Hippocampal formation (tissue), 2 donors: ENCODE measurements around the gene EEF2KMT.
"Not testable (repeated sequence)": the region's sequence is repeated elsewhere in the genome, so short reads cannot be mapped to it uniquely, and the experiment has no call there.

ENCODE experiments used
- DNase-seq, 2 donors: peaks; one replicate each; lab custom pipeline; 2025; lab: John Stamatoyannopoulos, UW

The EEF2KMT gene, protein sequence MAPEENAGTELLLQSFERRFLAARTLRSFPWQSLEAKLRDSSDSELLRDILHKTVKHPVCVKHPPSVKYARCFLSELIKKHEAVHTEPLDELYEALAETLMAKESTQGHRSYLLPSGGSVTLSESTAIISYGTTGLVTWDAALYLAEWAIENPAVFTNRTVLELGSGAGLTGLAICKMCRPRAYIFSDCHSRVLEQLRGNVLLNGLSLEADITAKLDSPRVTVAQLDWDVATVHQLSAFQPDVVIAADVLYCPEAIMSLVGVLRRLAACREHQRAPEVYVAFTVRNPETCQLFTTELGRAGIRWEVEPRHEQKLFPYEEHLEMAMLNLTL

DNA sequence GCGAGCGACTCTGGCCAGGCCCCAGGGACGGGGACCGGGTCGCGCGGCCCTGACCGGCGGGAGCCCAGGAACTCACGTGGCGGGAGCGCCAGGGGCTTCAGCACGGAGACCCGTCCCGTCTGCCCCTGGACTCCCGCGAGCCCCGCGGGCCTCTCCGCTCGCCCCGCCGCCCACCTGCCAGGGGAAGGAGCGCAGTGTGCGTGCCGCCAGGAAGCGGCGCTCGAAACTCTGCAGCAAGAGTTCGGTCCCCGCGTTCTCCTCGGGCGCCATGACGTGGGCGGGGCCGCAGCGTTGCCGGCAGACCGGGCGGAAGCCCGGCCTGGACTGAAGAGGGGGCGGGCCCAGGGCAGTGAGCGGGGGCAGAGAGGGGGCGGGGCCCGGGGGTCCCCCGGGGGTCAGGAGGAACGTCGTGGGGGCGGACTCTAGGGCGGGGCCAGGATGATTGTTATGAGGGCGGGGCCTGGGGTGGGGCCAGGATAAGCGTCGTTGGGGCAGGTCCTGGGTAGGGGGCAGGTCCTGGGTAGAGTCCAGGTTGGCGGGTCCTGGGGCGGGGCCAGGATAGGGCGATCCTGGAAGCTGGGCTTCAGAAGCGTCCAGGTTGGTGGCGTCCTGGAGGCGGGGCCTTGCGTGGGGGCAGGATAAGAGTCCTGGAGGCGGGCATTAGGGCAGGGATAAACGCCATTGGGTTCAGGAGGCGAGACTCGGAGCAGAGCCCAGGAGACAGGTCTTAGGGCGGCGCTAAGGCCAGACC is at the start of gene EEF2KMT:
EEF2KMT (minus strand) TSS at position 326 of the 751 bp plus-strand sequence; CDS start at position 270, 56 bp downstream.
- peak; percentile 97 to 100 for DNase-seq

DNA sequence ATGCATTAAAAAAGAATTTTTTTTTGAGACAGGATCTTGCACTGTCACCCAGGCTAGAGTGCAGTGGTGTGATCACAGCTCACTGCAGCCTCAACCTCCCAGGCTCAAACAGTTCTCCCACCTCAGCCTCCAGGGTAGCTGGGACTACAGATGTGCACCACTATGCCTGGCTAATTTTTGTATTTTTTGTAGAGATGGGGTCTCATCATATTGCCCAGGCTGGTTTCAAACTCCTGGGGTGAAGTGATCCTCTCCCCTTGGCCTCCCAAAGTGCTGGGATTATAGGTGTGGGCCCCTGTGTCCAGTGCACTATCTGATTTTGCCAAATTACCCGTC is 47.0 kb upstream of the EEF2KMT start:
- not testable (repeated sequence) for DNase-seq

DNA sequence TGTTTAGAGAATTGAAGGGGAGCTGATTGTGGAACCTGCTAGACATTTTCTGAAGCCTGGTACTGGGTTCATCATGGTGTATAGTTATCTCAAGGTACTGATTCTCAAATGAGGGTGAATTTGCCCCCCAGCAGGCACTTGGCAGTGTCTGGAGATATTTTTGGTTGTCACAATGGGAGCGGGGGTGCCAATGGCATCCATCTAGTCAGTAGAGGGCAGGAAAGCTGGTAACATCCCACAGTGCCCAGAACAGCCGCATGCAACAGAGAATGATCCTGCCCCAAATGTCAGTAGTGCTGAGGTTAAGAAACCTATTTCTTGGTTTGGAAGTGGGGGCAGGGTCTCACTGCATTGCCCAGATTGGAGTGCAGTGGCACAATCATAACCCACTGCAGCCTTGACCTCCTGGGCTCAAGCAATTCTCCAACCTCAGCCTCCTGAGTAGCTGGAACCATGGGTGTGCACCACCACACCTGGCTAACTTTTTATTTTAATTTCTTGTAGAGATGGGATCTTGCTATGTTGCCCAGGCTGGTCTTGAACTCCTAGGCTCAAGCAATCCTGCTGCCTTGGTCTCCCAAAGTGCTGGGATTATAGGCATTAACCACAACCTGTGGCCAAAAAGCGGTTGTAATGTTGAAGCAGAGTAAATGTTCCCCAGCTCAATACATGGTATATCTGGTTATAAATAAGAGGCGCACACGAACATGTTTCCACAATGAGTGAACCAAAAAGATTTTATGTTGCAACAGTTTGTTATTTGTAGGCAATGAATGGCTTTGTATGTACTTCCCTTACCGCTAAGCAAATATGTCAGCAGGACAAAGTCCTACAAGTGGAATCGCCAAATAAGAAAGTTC is 46.4 kb upstream of the EEF2KMT start:
- no peak for DNase-seq

DNA sequence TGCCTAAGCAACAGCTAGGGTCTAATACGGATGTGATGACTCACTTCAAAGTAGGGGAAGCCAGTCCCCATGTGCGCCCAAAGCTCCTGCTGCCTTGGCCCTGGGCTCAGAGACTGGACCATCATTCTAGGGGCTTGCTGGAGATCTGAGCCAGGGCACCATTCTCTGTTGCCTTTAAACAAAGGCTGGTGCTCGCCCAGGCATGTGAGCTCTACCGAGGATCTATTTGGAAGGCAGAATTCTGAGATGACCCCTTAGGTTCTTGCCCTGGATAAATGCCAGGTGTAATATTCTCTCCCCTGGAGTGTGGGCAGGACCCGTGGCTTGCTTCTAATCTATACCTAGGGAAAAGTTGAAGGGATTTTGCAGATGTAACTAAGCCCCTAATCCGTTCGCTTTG is 42.6 kb upstream of the EEF2KMT start:
- DNase-seq: not testable (repeated sequence)

DNA sequence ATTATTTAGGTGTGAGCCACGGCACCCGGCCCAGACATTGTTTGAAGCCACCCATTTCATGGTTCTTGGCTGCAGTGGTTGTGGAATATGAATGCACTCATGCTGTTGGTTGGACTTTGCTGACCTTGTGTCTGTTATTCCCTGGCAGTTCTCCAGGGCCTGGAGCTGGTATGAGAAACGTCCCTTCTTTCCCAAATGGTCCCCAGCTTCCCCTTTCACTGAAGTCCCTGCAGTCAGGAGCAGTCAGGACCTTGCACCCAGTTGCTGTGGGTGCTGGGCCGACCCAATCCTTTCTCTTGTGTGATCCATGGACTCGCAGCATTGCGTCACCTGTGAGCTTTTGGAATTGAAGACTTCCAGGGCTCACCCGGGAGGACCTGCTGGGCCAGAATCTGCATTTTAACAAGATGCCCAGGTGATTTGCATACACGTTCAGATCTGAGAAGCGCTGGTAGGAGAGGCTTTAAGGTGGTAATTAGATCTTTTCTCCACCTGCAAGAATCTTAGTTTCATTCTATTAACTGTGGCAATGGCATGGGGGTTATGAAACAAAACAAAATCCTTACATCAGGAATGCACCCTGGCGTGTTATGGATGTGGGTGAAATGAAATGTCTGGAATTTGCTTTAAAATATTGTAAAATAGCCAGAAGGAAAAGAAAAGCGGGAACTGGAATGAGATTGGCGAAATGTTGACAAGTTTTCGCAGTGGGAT is 37.3 kb upstream of the EEF2KMT start:
- not testable (repeated sequence) for DNase-seq

DNA sequence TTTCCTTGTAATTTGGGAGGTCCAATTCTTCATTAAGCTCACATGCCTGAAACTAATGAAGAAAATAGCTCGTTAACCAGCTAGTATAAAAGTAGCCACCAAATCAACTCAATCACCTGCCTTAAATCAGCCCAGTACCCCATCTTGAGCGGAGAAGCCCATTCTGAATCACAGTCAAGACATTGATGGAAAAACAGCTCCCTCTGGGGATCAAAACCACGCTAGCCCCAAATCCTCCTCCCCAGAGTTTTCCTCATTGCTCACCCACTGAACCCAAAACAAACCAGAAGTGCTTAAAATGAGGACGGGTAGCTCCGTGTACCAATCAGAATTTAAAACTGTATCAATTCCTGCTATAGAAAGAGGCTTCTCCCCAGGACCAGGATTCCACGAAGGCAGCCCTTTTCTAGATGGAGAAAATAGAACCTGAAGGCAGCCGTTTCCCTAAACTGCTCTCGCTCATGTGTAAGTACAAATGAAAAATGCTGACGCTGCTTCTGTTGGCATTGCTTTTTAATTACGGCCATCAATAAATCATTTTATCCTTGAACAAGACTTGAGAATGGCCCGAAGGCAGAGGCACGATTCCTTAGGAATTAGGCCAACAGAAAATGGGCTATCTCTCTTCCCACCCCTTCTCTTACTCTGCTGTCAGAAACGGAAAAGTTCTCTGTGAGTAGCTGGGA is 35.5 kb upstream of the EEF2KMT start:
- not testable (repeated sequence) for DNase-seq

DNA sequence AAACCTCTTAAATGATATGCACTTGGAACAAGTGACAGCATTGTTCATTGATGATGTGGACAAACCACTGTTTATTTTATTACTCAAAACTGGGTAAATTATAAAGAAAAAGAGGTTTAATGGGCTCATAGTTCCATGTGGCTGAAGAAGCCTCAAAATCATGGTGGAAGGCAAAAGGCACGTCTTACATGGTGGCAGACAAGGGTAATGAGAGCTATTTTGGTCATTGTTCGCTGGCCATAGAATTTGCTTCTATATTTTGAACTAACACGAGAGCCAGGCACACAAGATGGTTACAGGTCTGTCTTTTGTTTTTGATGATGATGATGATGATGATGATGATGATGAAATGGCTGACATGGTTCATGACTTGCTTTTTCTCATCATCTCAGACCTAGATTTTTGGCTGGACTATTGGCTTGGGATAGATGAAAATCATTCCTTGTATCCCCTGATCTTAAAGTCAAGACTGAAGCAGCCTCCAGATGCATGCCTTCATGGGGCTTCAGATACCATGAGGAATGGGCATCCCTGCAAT is 33.9 kb upstream of the EEF2KMT start:
- DNase-seq: not testable (repeated sequence)

DNA sequence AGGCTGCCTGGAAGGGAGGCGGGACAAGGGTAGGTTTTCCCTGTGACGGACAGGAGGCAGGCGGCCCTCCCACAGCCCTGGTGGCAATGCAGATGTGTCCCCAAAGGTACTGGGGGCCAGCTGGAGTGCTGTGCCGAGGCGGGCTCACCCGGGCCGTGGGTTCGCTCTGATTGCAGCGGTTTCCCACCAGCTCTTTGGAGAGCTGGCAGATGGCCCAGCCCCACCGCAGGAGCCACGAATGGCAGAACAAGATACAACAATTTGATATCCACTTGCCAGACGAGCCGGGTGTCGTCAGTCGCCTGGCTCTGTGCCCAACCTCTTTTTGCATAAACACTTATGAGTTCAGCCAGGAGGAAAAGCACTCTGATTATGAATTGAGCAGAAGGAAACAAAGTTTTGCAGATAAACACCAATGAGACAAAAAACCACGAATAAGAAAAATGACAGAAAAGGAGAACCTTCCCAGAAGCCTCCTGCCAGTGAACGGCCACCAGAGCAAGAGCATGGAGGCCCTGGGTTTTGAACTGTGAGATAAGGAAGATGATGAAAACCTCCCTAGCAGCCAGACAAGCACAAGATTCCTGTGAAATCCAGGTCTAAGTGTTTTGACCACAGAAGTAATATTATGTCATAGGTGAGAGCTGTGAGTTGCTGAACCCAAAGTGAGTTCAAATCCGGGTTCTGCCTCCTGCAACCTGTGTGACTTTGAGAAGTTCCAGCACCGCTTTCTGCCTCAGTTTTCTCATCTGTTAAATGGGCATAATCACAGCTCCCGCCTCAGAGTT is 19.9 kb upstream of the EEF2KMT start:
- not testable (repeated sequence) for DNase-seq

DNA sequence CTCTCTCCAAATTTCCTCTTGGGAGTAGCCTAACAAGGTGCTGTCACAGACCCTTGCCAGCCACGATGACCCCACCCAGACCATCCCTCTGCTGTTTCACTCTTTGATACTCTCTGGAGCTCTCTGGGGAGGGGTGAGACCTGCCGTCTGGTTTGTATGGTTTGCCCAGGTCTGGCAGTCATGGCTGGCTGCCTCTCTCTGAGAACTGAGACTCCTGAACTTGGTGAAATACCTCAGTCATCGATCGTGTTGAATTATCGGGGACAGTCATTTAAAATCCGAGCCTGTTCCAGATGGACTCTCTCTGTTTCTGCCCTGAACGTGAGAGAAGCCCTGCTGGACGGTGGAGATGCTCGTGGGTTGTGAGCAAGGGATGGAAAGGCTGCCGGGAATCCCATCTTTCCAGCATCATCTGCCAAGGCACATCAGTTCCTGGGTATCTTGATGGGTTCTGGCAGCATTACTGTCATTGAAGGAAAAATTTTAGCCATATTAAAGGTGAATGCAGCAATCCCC is 19.2 kb upstream of the EEF2KMT start:
- DNase-seq: not testable (repeated sequence)

DNA sequence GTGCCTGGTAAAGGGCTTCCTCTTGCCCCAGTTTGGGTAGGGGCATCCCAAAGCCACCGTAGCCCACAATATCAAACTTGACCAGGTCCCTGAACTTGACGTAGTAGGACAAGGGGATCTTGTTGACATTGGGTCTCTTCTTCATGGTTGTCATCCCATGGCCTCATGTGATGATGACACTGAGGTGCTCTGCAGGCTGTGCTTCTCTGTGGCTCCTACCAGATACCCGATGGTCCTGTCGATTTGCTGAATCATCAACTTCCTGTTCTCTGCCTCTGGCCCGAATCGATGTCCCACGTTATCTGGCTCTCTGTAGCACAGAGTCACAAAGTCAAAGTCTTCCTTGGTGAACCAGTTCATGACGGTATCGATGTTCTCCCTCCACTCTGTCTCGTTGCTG is 13.3 kb upstream of the EEF2KMT start:
- not testable (repeated sequence) for DNase-seq

DNA sequence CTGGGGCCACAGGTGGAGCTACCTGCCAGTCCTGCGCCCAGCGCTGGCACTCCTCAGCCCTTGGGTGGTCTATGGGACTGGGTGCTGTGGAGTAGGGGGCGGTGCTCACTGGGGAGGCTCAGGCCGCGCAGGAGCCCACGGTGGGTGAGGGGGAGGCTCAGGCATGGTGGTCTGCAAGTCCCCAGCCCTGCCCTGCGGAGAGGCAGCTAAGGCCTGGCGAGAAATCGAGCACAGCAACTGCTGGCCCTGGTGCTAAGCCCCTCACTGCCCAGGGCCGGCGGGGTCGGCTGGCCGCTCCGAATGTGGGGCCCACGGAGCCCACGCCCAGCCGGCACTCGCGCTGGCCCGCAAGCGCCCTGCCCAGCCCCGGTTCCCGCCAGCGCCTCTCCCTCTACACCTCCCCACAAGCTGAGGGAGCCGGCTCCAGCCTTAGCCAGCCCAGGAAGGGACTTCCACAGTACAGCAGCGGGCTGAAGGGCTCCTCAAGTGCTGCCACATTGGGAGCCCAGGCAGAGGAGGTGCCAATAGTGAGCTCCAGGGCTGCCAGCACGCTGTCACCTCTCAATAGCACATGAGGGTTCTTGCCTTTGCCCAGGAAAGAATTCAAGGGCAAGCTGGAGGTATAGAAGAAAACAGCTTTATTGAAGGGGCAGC is 11.0 kb upstream of the EEF2KMT start:
- DNase-seq: no peak

DNA sequence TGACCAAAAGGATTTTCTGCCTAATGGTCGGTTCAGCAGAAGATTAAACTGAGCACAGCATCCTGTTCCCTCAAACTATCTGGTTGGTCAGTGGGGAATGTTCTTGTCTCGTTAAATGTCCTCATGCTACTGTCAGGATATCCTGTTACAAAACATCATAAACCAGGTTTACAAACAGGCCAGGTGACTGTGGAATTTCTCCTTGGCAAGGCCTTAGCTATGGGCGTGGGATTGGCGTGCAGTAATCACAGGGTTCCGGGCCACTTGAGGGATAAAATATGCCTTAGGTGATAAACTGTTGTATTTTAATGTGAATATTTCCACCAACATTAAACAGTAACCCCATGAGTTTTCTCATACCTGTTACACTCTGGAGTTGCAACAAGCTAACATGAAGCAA is 7.4 kb upstream of the EEF2KMT start:
- not testable (repeated sequence) for DNase-seq

DNA sequence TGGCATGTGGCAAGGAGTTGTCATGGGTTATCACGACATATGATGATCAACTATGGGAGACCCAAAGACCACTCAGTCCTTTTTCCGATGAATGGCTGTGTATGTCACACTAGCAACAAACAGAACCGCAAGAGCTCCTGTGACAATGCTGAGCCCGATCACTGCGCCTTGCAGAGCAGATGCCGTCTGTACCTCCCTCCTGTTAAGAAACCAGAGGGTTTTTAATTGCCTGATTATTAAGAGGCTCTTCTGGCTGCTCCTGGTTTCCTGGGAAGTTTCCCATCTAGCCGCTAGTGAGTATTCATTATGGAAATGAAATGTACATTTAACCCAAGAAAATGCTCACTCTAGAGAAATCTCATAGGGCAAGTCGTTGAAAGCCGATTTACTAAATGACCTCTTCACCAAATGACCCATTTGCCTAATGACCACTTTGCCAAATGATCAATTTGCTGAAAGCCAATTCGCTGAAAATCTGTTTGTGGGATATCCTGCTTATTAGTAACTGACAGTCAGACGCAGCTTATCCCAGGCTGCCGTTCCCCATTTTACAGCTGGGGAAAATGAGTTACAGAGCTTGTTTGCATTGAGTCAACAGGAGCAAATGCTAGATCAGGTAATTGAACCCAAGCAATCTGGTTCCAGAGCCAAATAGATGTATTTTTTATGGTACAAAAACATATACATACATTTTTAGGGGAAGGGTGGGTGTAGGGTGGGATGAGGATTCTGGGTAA is 5.9 kb upstream of the EEF2KMT start:
- not testable (repeated sequence) for DNase-seq

DNA sequence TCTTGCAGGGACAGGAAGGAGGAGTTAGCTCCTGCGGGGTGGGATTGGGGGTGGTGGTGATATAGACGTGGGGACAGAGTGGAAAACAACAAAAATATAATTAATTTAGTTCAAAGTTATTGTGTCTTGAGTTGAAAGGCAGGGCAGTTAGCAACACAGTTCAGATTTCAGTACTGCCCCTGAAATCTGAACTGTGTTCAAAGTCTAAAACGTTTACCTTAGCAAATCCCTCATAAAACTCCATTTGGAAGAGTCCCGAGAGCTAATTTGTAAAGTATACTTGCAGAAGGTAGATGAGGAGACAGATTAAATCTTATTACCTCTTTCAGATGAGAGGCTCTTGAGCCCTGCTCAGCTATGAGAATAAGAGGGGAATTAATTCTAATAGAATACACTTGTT is 1.6 kb upstream of the EEF2KMT start:
- DNase-seq: not testable (repeated sequence)

DNA sequence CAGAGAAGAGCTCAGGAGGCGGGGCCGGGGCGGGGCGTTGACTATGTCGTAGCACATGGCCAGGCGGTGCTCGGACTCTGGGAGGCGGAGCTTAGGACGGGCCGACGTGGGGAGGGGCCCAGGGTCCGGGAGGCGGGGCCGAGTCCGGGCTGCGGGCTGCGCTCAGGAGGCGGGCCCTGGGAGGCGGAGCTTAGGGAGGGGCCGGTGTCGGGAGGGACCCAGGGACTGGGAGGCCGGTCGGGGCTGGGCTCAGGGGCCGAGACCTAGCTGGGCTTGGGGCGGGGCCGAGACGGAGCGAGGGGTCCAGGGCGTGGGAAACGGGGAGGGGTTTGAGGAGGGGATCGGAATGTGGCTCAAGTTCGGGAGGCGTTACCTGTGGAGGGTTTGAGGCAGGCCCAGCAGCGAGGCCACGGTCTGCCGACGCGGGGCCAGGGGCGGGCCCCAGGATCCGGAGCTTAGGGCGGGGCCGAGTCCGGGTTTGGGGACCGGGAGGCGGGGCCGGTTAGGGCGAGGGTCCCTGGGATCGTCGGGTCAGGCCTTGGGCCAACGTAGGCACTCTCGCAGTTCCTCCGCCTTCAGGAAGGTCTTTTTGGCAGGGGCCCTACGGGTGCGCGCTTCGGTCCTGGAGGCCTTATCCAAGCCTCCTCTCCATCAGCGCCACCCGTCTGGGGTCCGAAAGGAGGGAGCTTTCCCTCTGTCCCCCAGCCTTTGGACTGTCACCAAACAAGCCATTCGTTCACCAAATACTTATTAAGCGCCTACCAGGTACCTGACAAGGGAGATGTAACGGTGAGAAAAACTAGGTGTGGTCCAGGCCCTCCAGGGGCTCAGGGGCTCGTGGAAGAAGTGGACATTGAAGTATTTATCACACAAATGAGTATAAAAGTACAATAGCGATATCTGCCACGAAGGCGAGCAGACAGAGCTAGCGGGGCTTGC is 895 bp upstream of the EEF2KMT start:
- DNase-seq: peak in 1 of 2 donors; percentile 35

DNA sequence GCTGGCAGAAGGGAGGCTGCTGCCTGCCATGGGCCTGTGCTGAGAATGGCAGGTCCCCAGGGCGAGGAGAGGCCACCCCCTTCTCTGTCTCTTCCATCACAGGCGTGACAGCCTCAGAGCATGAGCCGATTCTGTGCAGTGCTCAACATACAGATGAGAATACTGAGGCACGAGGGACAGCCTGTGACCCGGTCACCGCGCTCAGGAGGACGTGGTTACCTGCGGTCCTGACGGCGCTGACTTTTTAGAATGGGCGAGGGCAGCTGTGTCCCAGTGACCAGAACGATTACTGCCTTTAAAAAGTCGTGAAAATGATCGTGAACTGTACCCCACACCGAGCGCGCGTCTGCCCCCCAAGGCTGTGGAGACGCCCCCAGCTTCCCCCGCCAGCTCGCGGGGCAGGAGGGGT is 530 bp downstream of the EEF2KMT start:
- DNase-seq: not testable (repeated sequence)

DNA sequence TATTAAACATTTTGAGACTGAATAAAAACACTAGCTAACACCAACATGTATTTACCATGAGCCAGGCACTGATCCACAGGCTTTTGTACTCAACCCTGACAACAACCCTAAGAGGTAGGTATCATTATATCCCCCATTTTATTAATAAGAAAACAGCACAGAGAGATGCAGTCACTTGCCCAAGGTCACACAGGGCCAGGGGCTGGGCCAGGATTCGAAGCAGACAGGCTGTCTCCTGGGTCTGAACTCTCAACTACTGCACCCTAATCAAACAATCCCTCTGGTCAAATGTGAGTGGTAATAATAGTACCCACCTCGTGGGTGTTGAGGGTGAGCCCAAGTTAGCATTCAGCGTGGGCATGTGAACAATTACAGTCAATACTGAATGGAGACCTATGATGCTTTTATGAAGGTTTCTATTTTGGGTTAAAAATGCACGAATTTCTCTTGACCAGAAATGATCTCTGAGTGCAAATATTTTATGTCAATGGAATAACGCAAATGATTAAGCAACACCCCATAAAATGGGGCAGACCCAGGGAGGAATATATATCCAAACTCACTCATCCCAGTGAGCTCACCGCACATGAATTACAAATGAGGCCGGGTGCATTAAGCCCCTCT is 1.0 kb downstream of the EEF2KMT start:
- not testable (repeated sequence) for DNase-seq
